Colonic mucosa (tissue), 4 donors: ENCODE results near the gene LAG3. TPM values are rescaled to one million over a fixed set of nuclear protein-coding genes. Genes with fewer than 3 reads are reported as not detected.

Source experiments
- DNase-seq: peaks from one replicate; pipeline ENCODE4 v3.0.0-alpha.2; 2020
- H3K27ac ChIP-seq: fragments of 200-600 bp; one replicate; pipeline ENCODE4 v1.8.0; 2021
- H3K27me3 ChIP-seq: fragments of 200-600 bp; one replicate; pipeline ENCODE4 v1.8.0; 2021
- H3K36me3 ChIP-seq: fragments of 200-600 bp; one replicate; pipeline ENCODE4 v1.8.0; 2021
- H3K4me1 ChIP-seq: fragments of 200-600 bp; one replicate; pipeline ENCODE4 v1.8.0; 2021; ENCODE audit warnings: mild to moderate bottlenecking
- H3K4me3 ChIP-seq: fragments of 200-600 bp; one replicate; pipeline ENCODE4 v1.8.0; 2021
- H3K9ac ChIP-seq, 2 donors: one replicate each; pipeline ENCODE4 v1.7.0; 2013; ENCODE audit warnings: control low read depth in 2 of 2, low read depth in 2 of 2, low read length in 2 of 2
- H3K9me3 ChIP-seq: fragments of 200-600 bp; one replicate; pipeline ENCODE4 v1.8.0; 2021
- intact Hi-C: fragments of 100-400 bp; cut with DNase I; formaldehyde crosslinking; loops from one replicate; pipeline ENCODE4 v1.14.1; 2022
- total RNA-seq, 2 donors: library from RNA; stranded (reverse); fragmentation: NEBNext Ultra II Directional in 1 of 2; extraction: Animal tissue kit (Norgen Biotek cat#: 25700) in 1 of 2; gene quantifications; one replicate each; pipeline ENCODE4 v1.2.1, GENCODE V29; 2021
- TF ChIP-seq, protein P1 (sequence below): fragments of 200-600 bp; IDR thresholded peaks from one replicate; pipeline ENCODE4 v1.8.0; 2022; ENCODE audit warnings: antibody characterized with exemption, mild to moderate bottlenecking
- donor health status: healthy.
- donor health status: DM: no; HTN: no; CAD: no.
- donor health status: DM: no; HTN: no; CAD: no.

LAG3 gene
- total RNA-seq, 2 donors from 2014 or later: 1.0 to 1.2 TPM

DNA sequence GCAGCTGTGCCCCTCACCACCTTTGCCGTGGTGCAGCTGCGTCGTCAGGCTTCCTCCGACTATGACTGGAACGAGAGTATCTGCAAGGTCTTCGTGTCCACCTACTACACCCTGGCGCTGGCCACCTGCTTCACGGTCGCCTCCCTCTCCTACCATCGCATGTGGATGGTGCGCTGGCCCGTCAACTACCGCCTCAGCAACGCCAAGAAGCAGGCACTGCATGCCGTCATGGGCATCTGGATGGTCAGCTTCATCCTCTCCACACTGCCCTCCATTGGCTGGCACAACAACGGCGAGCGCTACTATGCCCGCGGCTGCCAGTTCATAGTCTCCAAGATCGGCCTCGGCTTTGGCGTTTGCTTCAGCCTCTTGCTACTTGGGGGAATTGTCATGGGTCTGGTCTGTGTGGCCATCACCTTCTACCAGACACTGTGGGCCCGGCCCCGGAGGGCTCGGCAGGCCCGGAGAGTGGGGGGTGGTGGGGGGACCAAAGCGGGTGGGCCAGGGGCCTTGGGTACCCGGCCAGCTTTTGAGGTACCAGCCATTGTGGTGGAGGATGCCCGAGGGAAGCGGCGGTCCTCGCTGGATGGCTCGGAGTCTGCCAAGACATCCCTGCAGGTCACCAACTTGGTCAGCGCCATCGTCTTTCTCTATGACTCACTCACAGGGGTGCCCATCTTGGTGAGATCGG lies 51.9 kb downstream of the LAG3 start:
- Histone ChIP-seq H3K4me1 (no peaks in the 10 kb centered on the region), H3K36me3 (no peaks in the 10 kb centered on the region), H3K9ac (no peak overlapping the region), H3K27ac (no peak overlapping the region), H3K9me3 (no peaks in the 10 kb centered on the region), H3K4me3 (no peak overlapping the region), H3K27me3 (peaks cover 23% of the 10 kb centered on the region)
- TF ChIP-seq, protein P1, sequence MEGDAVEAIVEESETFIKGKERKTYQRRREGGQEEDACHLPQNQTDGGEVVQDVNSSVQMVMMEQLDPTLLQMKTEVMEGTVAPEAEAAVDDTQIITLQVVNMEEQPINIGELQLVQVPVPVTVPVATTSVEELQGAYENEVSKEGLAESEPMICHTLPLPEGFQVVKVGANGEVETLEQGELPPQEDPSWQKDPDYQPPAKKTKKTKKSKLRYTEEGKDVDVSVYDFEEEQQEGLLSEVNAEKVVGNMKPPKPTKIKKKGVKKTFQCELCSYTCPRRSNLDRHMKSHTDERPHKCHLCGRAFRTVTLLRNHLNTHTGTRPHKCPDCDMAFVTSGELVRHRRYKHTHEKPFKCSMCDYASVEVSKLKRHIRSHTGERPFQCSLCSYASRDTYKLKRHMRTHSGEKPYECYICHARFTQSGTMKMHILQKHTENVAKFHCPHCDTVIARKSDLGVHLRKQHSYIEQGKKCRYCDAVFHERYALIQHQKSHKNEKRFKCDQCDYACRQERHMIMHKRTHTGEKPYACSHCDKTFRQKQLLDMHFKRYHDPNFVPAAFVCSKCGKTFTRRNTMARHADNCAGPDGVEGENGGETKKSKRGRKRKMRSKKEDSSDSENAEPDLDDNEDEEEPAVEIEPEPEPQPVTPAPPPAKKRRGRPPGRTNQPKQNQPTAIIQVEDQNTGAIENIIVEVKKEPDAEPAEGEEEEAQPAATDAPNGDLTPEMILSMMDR: no peak
- intact Hi-C loops: loop anchor here (5.0 kb wide), 1 partner anchor 87 kb away; no protein-coding TSS in a partner anchor
- DNase-seq: no peak

DNA sequence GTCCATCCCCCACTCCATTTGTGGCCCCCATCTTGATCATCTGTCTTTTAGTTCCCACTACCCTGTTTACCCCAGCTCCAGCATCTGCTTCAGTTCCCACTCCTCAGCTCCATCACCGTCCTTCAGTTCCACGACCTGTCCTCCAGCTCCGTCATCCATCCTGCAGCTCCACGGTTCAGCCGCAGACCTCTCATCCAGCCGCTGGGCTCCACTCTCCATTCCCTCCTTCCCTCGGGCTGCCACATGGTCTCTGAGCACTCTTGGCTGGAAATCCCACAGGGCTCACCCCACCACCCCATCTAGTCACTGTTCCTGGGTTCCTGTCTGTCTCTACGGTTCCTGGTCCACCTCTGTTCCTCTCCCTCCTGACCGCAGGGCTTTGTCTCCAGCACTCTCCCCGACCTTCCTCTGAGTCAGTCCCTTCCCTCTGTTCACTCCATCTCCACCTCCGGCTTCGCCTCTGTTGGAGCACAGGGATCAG lies 52.6 kb downstream of the LAG3 start:
- peaks cover 29% of the 10 kb centered on the region for H3K27me3 ChIP-seq
- no peaks in the 10 kb centered on the region for H3K4me1 ChIP-seq
- no peak for DNase-seq
- H3K36me3 ChIP-seq: no peaks in the 10 kb centered on the region
- no peak overlapping the region for H3K27ac ChIP-seq
- H3K9ac ChIP-seq: no peak overlapping the region
- H3K4me3 ChIP-seq: no peak overlapping the region
- TF ChIP-seq, protein P1: no peak
- no peaks in the 10 kb centered on the region for H3K9me3 ChIP-seq
- intact Hi-C loops: loop anchor here (5.0 kb wide), 2 partner anchors 73 to 88 kb away; partner anchors contain the start of gene MLF2

DNA sequence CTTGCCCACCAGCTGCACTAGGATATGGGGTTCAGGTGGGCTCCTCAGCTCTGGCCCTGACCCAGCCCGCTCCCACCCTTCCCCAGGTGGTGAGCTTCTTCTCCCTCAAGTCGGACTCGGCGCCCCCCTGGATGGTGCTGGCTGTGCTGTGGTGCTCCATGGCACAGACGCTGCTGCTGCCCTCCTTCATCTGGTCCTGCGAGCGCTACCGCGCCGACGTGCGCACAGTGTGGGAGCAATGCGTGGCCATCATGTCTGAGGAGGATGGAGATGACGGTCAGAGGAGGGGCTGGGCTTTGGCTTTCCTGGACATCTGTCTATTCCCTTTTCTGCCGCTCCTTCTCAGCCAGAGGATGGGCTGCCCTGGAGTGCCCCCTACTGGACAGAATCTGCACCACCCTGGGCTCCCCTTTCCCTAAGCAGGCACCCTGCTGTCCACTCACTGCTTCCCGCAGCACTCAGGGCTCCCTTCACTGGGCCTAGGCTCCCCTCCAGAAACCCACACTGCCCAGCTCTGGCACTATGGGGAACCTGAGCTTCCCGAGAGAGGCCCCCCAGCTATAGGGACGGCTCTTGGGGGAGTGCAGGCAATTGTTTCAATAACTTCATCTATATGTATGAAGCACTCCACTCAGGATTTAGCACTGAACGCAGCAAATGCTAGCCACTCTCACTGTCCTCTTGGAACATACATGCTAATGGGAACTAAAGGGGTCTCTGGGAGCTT lies 53.2 kb downstream of the LAG3 start:
- Histone ChIP-seq H3K4me3 (no peak overlapping the region), H3K36me3 (no peaks in the 10 kb centered on the region), H3K9me3 (no peaks in the 10 kb centered on the region), H3K27me3 (peaks cover 29% of the 10 kb centered on the region), H3K9ac (peak overlapping the region in 1 of 2 donors; percentile 5), H3K27ac (no peak overlapping the region), H3K4me1 (no peaks in the 10 kb centered on the region)
- TF ChIP-seq, protein P1: peak; percentile 93
- intact Hi-C loops: loop anchor here (5.0 kb wide), 1 partner anchor 73 kb away; the partner anchor contains the start of gene MLF2
- peak; percentile 91 for DNase-seq

DNA sequence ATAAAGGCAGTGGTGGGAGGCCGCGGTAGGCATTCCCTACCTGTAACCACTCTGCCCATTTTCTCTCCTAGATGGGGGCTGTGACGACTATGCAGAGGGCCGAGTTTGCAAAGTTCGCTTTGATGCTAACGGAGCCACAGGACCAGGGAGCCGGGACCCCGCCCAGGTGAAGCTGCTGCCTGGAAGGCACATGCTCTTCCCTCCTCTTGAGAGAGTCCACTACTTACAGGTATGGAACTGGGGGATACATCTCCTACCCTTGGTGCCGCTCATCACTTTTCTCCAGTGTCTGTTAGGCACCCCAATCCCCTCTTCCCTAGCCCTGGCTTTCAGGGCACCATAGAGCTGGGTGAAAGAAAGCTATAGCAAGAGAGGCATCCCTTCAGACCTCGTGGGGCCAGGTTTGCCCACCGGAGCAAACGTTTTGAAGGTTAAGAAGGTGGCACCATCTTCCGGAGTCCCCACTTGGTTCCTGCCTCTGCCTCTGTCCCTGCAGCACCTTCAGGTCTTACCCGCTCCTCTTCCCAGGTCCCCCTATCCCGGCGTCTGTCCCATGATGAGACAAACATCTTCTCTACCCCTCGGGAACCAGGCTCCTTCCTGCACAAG lies 53.9 kb downstream of the LAG3 start:
- H3K9ac ChIP-seq: no peak overlapping the region
- DNase-seq: no peak
- no peak overlapping the region for H3K4me3 ChIP-seq
- no peak overlapping the region for H3K27ac ChIP-seq
- no peaks in the 10 kb centered on the region for H3K9me3 ChIP-seq
- TF ChIP-seq, protein P1: no peak
- H3K4me1 ChIP-seq: no peaks in the 10 kb centered on the region
- H3K27me3 ChIP-seq: peaks cover 32% of the 10 kb centered on the region
- intact Hi-C loops: loop anchor here (5.0 kb wide), 1 partner anchor 74 kb away; the partner anchor contains the start of gene MLF2
- H3K36me3 ChIP-seq: no peaks in the 10 kb centered on the region

DNA sequence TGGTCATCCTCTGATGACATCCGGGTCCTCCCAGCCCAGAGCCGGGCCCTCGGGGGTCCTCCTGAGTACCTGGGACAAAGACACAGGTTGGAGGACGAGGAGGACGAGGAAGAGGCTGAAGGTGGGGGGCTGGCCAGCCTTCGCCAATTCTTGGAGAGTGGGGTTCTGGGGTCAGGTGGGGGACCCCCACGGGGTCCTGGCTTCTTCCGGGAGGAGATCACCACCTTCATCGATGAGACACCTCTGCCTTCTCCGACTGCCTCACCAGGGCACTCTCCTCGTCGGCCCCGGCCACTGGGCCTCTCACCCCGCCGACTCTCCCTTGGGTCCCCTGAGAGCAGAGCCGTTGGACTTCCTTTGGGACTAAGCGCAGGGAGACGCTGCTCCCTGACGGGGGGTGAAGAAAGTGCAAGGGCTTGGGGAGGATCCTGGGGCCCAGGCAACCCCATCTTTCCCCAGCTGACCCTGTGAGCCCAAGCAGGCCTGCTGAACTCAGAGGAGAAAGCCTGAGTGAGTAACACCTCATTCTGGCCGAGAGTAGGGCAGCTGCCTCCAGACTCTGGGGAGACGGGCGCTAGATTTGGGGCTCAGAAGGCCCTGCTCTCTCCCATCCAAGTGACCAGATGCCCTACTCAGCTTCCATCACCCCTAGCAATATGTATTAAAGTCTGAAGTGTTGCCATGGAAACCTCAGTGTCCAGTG lies 54.6 kb downstream of the LAG3 start:
- Histone ChIP-seq H3K4me1 (no peaks in the 10 kb centered on the region), H3K9me3 (no peaks in the 10 kb centered on the region), H3K9ac (no peak overlapping the region), H3K4me3 (no peak overlapping the region), H3K27me3 (peaks cover 29% of the 10 kb centered on the region), H3K36me3 (no peaks in the 10 kb centered on the region), H3K27ac (no peak overlapping the region)
- no peak for DNase-seq
- TF ChIP-seq, protein P1: no peak
- intact Hi-C loops: loop anchor here (5.0 kb wide), 1 partner anchor 75 kb away; the partner anchor contains the start of gene MLF2
